GM21723 (cell line): Measurements from ENCODE around the gene KRTAP2-4.
"Not testable (repeated sequence)": the region's sequence is repeated elsewhere in the genome, so short reads cannot be mapped to it uniquely, and the experiment has no call there.

Experiments
- ATAC-seq: cut with Tn5 transposase; IDR thresholded peaks from one replicate; pipeline ENCODE4 v1.9.1; 2021; ENCODE audit warnings: mild to moderate bottlenecking, moderate library complexity; ENCODE audit not compliant: unreplicated experiment

KRTAP2-4 gene

DNA sequence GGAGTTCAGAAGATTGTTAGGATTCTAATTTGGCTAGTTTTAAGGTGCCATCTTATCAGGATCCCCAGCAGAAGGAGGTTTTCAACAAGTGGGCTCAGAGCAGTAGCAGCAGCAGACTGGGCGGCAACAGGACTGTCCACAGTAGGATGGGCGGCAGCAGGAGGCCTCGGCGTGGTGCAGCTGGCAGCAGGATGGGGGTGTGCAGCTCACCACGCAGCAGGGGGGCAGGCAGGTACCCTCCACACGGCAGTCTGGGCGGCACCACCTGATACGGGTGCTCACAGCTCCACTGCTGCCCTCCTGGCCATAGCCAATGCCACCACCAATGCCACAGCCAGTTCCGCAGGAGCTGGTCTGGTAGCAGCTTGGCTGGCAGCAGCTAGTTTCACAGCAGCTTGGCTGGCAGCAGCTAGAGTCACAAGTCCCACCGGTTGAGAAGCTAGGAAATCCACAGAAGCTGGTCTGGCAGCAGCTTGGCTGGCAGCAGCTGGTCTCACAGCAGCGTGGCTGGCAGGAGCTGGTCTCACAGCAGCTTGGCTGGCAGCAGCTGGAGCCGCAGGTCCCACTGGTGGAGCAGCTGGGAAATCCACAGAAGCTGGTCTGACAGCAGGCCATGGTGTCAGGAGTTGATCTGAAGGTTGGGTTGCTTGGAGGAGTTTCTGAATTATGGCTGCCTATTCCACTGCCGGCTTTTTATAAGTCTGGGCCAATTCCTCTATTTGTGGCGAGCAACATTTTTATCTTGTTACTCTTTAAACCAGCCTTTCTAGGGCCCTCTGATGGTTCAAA, 24.7 kb downstream of the KRTAP2-4 start, which contains the start of gene KRTAP1-1:
Gene KRTAP1-1 (minus strand): TSS at position 668 of the 789 bp plus-strand sequence. CDS start 53 bp downstream, at position 615.
- not testable (repeated sequence) for ATAC-seq

DNA sequence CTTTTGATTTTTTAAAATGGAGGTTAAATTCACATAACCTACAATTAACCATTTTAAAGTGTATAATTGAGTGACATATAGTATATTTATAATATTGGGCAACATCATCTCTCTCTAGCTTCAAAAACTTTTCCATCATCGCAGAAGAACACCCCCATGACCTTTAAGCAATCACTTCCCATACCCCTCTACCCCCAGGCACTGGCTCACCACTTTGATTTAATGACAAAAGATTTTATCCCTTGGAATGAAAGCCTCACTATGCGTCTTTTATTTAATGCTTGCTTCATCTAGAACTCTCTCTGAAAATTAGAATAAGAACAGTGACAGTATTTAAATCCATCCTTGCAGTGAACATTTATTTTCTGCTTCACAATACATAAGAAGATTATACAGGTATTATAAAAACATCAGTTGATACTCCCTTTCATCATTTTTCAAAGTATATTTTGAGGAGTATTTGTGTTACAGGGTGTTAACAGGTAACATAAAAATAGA, 27.8 kb downstream of the KRTAP2-4 start:
- ATAC-seq, result no peak

DNA sequence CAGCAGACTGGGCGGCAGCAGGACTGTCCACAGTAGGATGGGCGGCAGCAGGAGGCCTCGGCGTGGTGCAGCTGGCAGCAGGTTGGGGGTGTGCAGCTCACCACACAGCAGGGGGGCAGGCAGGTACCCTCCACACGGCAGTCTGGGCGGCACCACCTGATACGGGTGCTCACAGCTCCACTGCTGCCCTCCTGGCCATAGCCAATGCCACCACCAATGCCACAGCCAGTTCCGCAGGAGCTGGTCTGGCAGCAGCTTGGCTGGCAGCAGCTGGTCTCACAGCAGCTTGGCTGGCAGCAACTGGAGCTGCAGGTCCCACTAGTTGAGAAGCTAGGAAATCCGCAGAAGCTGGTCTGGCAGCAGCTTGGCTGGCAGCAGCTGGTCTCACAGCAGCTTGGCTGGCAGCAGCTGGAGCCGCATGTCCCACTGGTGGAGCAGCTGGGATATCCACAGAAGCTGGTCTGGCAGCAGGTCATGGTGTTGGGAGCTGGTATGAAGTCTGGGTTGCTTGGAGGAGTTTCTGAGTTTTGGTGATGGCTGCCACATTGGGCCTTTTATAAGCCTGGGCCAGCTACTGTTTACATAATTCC, 31.2 kb downstream of the KRTAP2-4 start, which contains the start of gene KRTAP1-3:
Gene KRTAP1-3 (minus strand): TSS at position 529 of the 590 bp plus-strand sequence. CDS start 53 bp downstream, at position 476.
- ATAC-seq, result not testable (repeated sequence)

DNA sequence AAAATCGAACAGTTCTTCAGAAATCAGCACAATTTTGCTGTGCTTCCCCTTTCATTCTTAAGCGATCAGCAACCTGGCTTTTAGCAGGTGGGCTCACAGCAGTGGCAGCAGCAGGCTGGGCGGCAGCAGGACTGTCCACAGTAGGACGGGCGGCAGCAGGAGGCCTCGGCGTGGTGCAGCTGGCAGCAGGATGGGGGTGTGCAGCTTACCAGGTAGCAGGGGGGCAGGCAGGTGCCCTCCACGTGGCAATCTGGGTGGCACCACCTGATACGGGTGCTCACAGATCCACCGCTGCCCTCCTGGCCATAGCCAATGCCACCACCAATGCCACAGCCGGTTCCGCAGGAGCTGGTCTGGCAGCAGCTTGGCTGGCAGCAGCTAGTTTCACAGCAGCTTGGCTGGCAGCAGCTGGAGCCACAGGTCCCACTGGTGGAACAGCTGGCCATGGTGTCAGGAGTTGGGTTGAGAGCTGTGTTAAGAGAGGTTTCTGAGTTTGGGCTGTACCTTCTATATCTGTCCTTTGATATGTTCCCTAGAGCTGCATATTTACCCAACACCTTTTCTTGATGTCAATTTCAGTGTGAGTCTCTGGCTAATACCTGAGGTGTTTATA, 35.9 kb downstream of the KRTAP2-4 start, which contains the start of gene KRTAP1-4:
Gene KRTAP1-4 (minus strand): TSS at position 563 of the 613 bp plus-strand sequence. CDS start 117 bp downstream, at position 446.
- no peak for ATAC-seq

DNA sequence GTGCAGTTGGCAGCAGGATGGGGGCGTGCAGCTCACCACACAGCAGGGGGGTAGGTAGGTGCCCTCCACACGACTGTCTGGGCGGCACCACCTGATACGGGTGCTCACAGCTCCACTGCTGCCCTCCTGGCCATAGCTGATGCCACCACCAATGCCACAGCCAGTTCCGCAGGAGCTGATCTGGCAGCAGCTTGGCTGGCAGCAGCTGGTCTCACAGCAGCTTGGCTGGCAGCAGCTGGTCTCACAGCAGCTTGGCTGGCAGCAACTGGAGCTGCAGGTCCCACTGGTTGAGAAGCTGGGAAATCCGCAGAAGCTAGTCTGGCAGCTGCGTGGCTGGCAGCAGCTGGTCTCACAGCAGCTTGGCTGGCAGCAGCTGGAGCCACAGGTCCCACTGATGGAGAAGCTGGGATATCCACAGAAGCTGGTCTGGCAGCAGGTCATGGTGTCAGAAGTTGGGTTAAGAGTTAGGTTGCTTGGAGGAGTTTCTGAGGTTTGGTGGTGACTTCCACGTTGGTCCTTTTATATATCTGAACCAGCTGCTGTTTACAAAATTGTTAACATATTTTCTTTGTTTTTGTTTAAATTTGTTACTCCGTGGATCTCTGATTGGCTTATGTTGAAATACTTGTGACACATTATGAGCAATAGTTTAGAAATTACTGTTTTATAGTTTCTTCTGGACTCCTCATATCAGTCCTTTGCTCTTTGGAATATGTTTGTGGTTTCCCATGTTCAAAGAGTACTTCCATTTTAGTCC, 38.8 kb downstream of the KRTAP2-4 start, which contains the start of gene KRTAP1-5:
Gene KRTAP1-5 (minus strand): TSS at position 494 of the 757 bp plus-strand sequence. CDS start 53 bp downstream, at position 441.
- ATAC-seq, result no peak

DNA sequence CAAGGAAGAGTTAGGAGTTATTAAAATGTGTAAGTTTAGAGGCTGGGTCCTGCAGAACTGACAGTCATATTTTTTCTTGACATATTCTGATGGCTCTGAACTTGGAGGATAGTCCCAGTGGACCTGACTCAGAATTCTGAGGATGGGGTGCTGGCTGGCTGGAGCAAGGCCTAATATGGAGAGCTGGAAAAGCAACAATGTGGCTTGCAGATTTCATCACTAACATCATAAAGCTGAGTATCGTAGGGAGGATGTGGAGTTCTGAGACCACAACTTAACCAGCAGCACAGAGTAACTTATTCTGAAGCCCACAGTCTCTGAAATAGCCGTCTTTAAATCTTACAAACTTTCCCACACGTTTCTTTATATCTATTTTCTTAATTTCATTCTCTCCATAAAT, 41.0 kb downstream of the KRTAP2-4 start:
- no peak for ATAC-seq

DNA sequence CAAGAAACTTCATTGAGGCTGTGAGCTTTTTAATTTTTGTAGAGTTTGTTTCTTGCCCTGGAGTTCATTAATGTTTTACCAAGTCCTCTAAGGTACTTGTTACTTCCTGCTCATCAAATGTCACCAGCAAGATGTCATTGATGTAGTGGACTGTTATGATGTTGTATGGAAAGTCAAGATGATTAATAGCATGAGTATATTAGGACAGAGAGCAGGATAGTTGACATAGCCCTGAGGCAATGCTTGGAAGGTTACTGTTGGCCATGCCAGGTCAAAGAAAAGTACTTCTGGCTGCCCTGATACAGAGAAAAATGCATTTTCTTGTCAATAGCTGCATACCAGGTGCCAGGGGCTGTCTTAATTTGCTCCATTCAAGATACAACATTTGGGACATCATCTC, 45.3 kb downstream of the KRTAP2-4 start:
- ATAC-seq, result no peak

DNA sequence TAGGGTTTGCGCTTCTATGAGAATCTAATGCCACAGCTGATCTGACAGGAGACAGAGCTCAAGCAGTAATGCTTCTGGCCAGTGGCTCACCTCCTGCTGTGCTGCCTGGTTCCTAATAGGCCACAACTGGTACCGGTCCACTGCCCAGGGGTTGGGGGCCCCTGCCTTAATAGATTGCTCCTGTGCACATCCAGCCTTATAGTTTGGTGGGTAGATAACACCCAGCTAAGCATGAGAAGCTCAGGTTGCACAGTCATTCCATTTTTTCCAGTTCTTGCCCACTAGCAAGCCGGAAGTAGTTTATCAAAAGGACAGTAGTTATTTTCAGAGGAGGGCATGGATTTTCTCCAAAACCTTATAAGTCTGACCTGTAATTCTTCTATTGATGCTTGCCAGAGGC, 46.3 kb downstream of the KRTAP2-4 start:
- no peak for ATAC-seq

DNA sequence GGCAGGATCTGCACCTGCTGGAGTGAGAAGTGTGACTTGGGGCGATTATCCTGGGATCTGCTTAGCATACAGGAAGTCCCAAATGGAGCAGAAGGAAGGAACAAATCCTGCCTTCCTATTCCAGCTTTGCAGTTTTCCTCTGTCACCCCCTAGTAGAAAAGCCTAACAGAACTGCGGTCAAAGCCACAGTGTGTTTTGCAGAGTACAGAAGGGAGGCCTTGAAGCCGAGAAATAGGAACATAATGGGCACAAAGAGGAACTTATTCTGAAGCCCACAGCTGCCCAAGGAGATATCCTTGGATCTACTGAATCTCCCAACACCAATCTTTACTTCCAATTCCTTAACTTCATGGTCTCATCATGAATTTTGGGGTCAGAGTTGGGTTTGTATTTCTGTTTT, 47.1 kb downstream of the KRTAP2-4 start:
- no peak for ATAC-seq

DNA sequence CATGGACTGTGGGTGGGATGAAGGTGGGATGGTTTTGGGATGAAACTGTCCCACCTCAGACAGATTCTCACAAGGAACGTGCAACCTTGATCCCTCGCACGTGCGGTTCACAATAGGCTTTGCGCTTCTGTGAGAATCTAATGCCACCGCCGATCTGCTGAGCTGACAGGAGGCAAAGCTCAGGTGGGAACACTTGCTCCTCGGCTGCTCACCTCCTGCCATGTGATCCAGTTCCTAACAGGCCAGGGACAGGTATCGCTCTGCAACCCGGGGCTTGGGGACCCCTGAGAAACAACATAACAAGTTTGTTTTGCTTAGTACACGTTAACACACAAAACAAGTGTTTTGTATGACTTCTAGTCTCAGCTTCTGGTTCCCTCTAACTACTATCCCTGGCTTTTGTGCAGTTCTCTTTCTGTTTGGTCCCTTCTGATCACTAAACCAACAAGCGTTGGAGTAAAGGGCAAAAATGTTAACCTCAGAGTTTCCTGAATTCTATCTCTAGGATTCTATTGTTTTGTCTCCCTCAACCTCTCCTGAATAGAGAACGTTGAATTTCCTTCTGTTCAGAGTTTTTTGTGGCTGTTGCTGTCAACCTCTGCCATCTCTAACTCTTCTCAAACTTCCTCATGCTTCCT, 49.0 kb downstream of the KRTAP2-4 start:
- ATAC-seq, result no peak

DNA sequence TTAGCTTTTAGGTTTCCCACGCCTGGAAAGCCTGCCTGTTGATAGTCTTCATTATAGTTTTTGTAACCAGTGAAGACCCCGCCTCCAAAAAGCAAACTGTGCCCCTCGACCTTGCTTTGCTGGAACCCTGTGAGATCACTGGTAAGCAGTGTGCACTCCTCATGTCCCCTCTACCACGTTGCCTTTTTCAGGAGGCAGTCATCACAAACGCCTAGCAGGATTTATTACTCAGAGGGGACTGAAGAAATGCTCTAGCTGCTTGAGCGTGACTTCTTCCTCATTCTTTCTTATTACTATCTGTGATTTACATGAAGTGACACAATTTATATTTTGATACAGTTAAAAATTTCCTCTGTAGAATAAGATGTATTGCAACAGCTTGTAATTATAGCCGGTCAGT, 50.2 kb downstream of the KRTAP2-4 start:
- ATAC-seq, result no peak
